Measurements from ENCODE around the gene KHK. TPM values are rescaled to one million over a fixed set of nuclear protein-coding genes. Genes with fewer than 3 reads are reported as not detected.

The KHK gene
- 1.5 TPM for total RNA-seq
- 2.5 TPM for polyA plus RNA-seq
- long read RNA-seq, donor 1 = 0 reads
- long read RNA-seq, donor 2, transcript KHK-202 (8 exons, 2,411 nt) = major isoform, 5 of 5 reads
- long read RNA-seq, donor 2, partial matches to known transcripts = 0 of 5 reads
- long read RNA-seq, donor 2, other reads (novel, unspliced or antisense) = 0 of 5 reads
- long read RNA-seq, donor 3, partial matches to known transcripts = 0 of 1 reads
- long read RNA-seq, donor 3, other reads (novel, unspliced or antisense) = 0 of 1 reads
- long read RNA-seq, donor 4, partial matches to known transcripts = 0 of 1 reads
- long read RNA-seq, donor 4, other reads (novel, unspliced or antisense) = 0 of 1 reads
- long read RNA-seq, donor 5, partial matches to known transcripts = 0 of 6 reads
- long read RNA-seq, donor 5, other reads (novel, unspliced or antisense) = 0 of 6 reads
- long read RNA-seq, donor 6, partial matches to known transcripts = 0 of 1 reads
- long read RNA-seq, donor 6, other reads (novel, unspliced or antisense) = 0 of 1 reads
- long read RNA-seq, donor 7 = 0 reads
- long read RNA-seq, donor 8, partial matches to known transcripts = 0 of 3 reads
- long read RNA-seq, donor 8, other reads (novel, unspliced or antisense) = 0 of 3 reads
- long read RNA-seq, donor 9 = 0 reads
- long read RNA-seq, donor 10 = 0 reads

- DNase-seq (ENCODE audit: low read depth in 6 of 9, low spot score in 9 of 9) = no peak
- H3K36me3 ChIP-seq (ENCODE audit: control insufficient read depth in 2 of 2, insufficient read depth in 2 of 2, low read length in 1 of 2) = no peaks in the 10 kb centered on the region
- peaks cover 2 to 41% of the 10 kb centered on the region in 2 donors for H3K27me3 ChIP-seq (ENCODE audit: control insufficient read depth in 2 of 2, insufficient read depth in 1 of 2, low read length in 1 of 2)
- peak within 1 kb of the TSS; percentile 88 to 90 for H3K27ac ChIP-seq (ENCODE audit: low read depth in 1 of 2, low read length in 1 of 2)
- no peaks in the 10 kb centered on the region for H3K9me3 ChIP-seq (ENCODE audit: control insufficient read depth in 2 of 2, insufficient read depth in 1 of 2, low read length in 1 of 2)
- WGBS = 18% methylated on average over 54 of the region's 54 CpGs
- H3K4me3 ChIP-seq (ENCODE audit: low read length in 2 of 2) = peak within 1 kb of the TSS; percentile 57 to 78
- peaks cover 21 to 25% of the 10 kb centered on the region in 2 donors for H3K4me1 ChIP-seq (ENCODE audit: control insufficient read depth in 2 of 2, insufficient read depth in 2 of 2, low read length in 2 of 2)
Measured at GRCh38 chr2:27086724-27087593, at the start of gene KHK. KHK (plus strand) TSS chr2:27086772; CDS start chr2:27087260, 488 bp downstream.

GRCh38 chr2:27038012-27038411 is 48.6 kb upstream of the KHK start:
- WGBS = 98% methylated on average over 6 of the region's 6 CpGs
- Histone ChIP-seq H3K9me3 (ENCODE audit: control insufficient read depth in 2 of 2, insufficient read depth in 1 of 2, low read length in 1 of 2) (no peaks in the 10 kb centered on the region), H3K27ac (ENCODE audit: low read depth in 1 of 2, low read length in 1 of 2) (no peak overlapping the region), H3K4me3 (ENCODE audit: low read length in 2 of 2) (no peak overlapping the region), H3K36me3 (ENCODE audit: control insufficient read depth in 2 of 2, insufficient read depth in 2 of 2, low read length in 1 of 2) (peaks cover 68 to 76% of the 10 kb centered on the region in 2 donors), H3K4me1 (ENCODE audit: control insufficient read depth in 2 of 2, insufficient read depth in 2 of 2, low read length in 2 of 2) (peaks cover 10 to 22% of the 10 kb centered on the region in 2 donors), H3K27me3 (ENCODE audit: control insufficient read depth in 2 of 2, insufficient read depth in 1 of 2, low read length in 1 of 2) (no peaks in the 10 kb centered on the region)
- DNase-seq (ENCODE audit: low read depth in 6 of 9, low spot score in 9 of 9) = no peak

- 93% methylated on average over 17 of the region's 17 CpGs for WGBS
- Histone ChIP-seq H3K4me1 (ENCODE audit: control insufficient read depth in 2 of 2, insufficient read depth in 2 of 2, low read length in 2 of 2) (peaks cover 4 to 16% of the 10 kb centered on the region in 2 donors), H3K27ac (ENCODE audit: low read depth in 1 of 2, low read length in 1 of 2) (no peak overlapping the region), H3K36me3 (ENCODE audit: control insufficient read depth in 2 of 2, insufficient read depth in 2 of 2, low read length in 1 of 2) (peaks cover 68 to 76% of the 10 kb centered on the region in 2 donors), H3K4me3 (ENCODE audit: low read length in 2 of 2) (no peak overlapping the region), H3K9me3 (ENCODE audit: control insufficient read depth in 2 of 2, insufficient read depth in 1 of 2, low read length in 1 of 2) (no peaks in the 10 kb centered on the region), H3K27me3 (ENCODE audit: control insufficient read depth in 2 of 2, insufficient read depth in 1 of 2, low read length in 1 of 2) (no peaks in the 10 kb centered on the region)
- DNase-seq (ENCODE audit: low read depth in 6 of 9, low spot score in 9 of 9) = no peak
Measured at GRCh38 chr2:27038631-27039339, 47.8 kb upstream of the KHK start.

GRCh38 chr2:27039426-27039825 is 47.1 kb upstream of the KHK start:
- H3K4me1 ChIP-seq (ENCODE audit: control insufficient read depth in 2 of 2, insufficient read depth in 2 of 2, low read length in 2 of 2) = peaks cover 0 to 10% of the 10 kb centered on the region in 2 donors
- DNase-seq (ENCODE audit: low read depth in 6 of 9, low spot score in 9 of 9) = no peak
- no peak overlapping the region for H3K27ac ChIP-seq (ENCODE audit: low read depth in 1 of 2, low read length in 1 of 2)
- peaks cover 68 to 76% of the 10 kb centered on the region in 2 donors for H3K36me3 ChIP-seq (ENCODE audit: control insufficient read depth in 2 of 2, insufficient read depth in 2 of 2, low read length in 1 of 2)
- no peaks in the 10 kb centered on the region for H3K27me3 ChIP-seq (ENCODE audit: control insufficient read depth in 2 of 2, insufficient read depth in 1 of 2, low read length in 1 of 2)
- no peaks in the 10 kb centered on the region for H3K9me3 ChIP-seq (ENCODE audit: control insufficient read depth in 2 of 2, insufficient read depth in 1 of 2, low read length in 1 of 2)
- 98% methylated on average over 6 of the region's 6 CpGs for WGBS
- no peak overlapping the region for H3K4me3 ChIP-seq (ENCODE audit: low read length in 2 of 2)

DNA sequence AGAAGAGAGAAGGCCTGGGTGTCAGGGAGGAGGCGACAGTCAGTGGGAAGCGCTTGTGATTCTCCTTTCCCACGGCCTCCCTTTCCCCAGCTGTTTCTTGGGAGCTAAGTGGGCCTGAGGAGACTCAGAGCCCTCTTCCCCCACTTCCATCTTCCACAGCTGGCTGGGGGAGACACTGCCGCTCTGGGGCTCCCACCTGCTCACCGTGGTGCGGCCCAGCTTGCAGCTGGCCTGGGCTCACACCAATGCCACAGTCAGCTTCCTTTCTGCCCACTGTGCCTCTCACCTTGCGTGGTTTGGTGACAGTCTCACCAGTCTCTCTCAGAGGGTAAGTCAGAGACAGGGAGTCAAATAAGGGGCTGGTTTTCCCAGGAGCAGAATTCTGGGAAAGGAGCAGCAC is 46.7 kb upstream of the KHK start:
- Histone ChIP-seq H3K9me3 (ENCODE audit: control insufficient read depth in 2 of 2, insufficient read depth in 1 of 2, low read length in 1 of 2) (no peaks in the 10 kb centered on the region), H3K27ac (ENCODE audit: low read depth in 1 of 2, low read length in 1 of 2) (no peak overlapping the region), H3K36me3 (ENCODE audit: control insufficient read depth in 2 of 2, insufficient read depth in 2 of 2, low read length in 1 of 2) (peaks cover 67 to 75% of the 10 kb centered on the region in 2 donors), H3K4me1 (ENCODE audit: control insufficient read depth in 2 of 2, insufficient read depth in 2 of 2, low read length in 2 of 2) (peaks cover 0 to 10% of the 10 kb centered on the region in 2 donors), H3K4me3 (ENCODE audit: low read length in 2 of 2) (no peak overlapping the region), H3K27me3 (ENCODE audit: control insufficient read depth in 2 of 2, insufficient read depth in 1 of 2, low read length in 1 of 2) (no peaks in the 10 kb centered on the region)
- DNase-seq (ENCODE audit: low read depth in 6 of 9, low spot score in 9 of 9) = no peak
- 95% methylated on average over 7 of the region's 7 CpGs for WGBS

DNA sequence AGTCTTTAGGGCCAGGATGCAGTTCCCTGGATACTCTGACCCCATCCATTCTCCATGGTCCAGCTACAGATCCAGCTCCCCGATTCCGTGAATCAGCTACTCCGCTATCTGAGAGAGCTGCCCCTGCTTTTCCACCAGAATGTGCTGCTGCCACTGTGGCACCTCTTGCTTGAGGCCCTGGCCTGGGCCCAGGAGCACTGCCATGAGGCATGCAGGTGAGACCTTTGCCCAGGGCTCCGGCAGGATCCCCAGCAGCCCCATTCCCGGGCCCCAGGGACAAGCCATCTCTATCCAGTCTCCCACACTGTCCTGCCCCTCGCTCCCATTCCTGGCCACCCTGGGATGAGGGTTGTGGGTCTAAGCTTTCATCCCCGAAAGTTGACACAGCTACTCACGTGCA is 46.3 kb upstream of the KHK start:
- no peak for DNase-seq (ENCODE audit: low read depth in 6 of 9, low spot score in 9 of 9)
- Histone ChIP-seq H3K4me1 (ENCODE audit: control insufficient read depth in 2 of 2, insufficient read depth in 2 of 2, low read length in 2 of 2) (peaks cover 0 to 10% of the 10 kb centered on the region in 2 donors), H3K4me3 (ENCODE audit: low read length in 2 of 2) (no peak overlapping the region), H3K9me3 (ENCODE audit: control insufficient read depth in 2 of 2, insufficient read depth in 1 of 2, low read length in 1 of 2) (no peaks in the 10 kb centered on the region), H3K27ac (ENCODE audit: low read depth in 1 of 2, low read length in 1 of 2) (no peak overlapping the region), H3K36me3 (ENCODE audit: control insufficient read depth in 2 of 2, insufficient read depth in 2 of 2, low read length in 1 of 2) (peaks cover 64 to 71% of the 10 kb centered on the region in 2 donors), H3K27me3 (ENCODE audit: control insufficient read depth in 2 of 2, insufficient read depth in 1 of 2, low read length in 1 of 2) (no peaks in the 10 kb centered on the region)
- 97% methylated on average over 8 of the region's 8 CpGs for WGBS

DNA sequence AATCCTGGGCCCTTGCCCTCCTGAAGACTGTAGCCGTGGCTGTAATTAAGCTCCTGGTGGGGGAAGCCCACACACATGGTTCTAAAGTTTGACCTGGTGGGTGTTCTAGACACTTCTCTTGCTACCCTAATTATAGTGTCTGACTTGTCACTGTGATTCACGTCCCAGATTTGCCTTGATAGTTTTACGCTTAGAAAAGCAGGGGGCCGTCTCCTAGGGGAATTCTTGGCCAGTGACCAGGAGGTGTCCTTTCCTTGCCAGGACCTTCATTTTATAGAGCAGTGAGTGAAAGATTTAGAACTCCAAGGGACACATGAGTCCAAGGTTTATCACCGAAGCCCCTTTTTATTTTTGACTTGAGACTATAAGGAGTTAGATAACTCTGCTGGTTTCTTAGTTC is 44.8 kb upstream of the KHK start:
- H3K4me3 ChIP-seq (ENCODE audit: low read length in 2 of 2) = no peak overlapping the region
- no peaks in the 10 kb centered on the region for H3K27me3 ChIP-seq (ENCODE audit: control insufficient read depth in 2 of 2, insufficient read depth in 1 of 2, low read length in 1 of 2)
- peaks cover 0 to 10% of the 10 kb centered on the region in 2 donors for H3K4me1 ChIP-seq (ENCODE audit: control insufficient read depth in 2 of 2, insufficient read depth in 2 of 2, low read length in 2 of 2)
- 92% methylated on average over 5 of the region's 5 CpGs for WGBS
- no peak for DNase-seq (ENCODE audit: low read depth in 6 of 9, low spot score in 9 of 9)
- no peaks in the 10 kb centered on the region for H3K9me3 ChIP-seq (ENCODE audit: control insufficient read depth in 2 of 2, insufficient read depth in 1 of 2, low read length in 1 of 2)
- H3K27ac ChIP-seq (ENCODE audit: low read depth in 1 of 2, low read length in 1 of 2) = peak overlapping the region in 1 of 2 donors; percentile 4
- peaks cover 49 to 56% of the 10 kb centered on the region in 2 donors for H3K36me3 ChIP-seq (ENCODE audit: control insufficient read depth in 2 of 2, insufficient read depth in 2 of 2, low read length in 1 of 2)

- Histone ChIP-seq H3K27ac (ENCODE audit: low read depth in 1 of 2, low read length in 1 of 2) (no peak overlapping the region), H3K9me3 (ENCODE audit: control insufficient read depth in 2 of 2, insufficient read depth in 1 of 2, low read length in 1 of 2) (no peaks in the 10 kb centered on the region), H3K36me3 (ENCODE audit: control insufficient read depth in 2 of 2, insufficient read depth in 2 of 2, low read length in 1 of 2) (peaks cover 44 to 52% of the 10 kb centered on the region in 2 donors), H3K4me3 (ENCODE audit: low read length in 2 of 2) (no peak overlapping the region), H3K4me1 (ENCODE audit: control insufficient read depth in 2 of 2, insufficient read depth in 2 of 2, low read length in 2 of 2) (peaks cover 0 to 10% of the 10 kb centered on the region in 2 donors), H3K27me3 (ENCODE audit: control insufficient read depth in 2 of 2, insufficient read depth in 1 of 2, low read length in 1 of 2) (no peaks in the 10 kb centered on the region)
- 93% methylated on average over 10 of the region's 10 CpGs for WGBS
- DNase-seq (ENCODE audit: low read depth in 6 of 9, low spot score in 9 of 9) = no peak
Measured at GRCh38 chr2:27042159-27042661, 44.4 kb upstream of the KHK start.
